Urothelium cell line (cell line): Measurements from ENCODE around the gene ASPM.
"Not testable (repeated sequence)": the region's sequence is repeated elsewhere in the genome, so short reads cannot be mapped to it uniquely, and the experiment has no call there.

Source experiments
- DNase-seq: peaks from one replicate; pipeline ENCODE4 v3.0.0; 2011; ENCODE audit warnings: low spot score, mixed read lengths
- FAIRE-seq: peaks from 2 replicates; lab custom pipeline; 2011; peaks lifted over from hg19 to GRCh38; lab: Jason Lieb, UNC

The ASPM gene

GRCh38 chr1:197092491-197093023 lies 53.9 kb downstream of the ASPM start:
- DNase-seq (no peak), FAIRE-seq (no peak)

GRCh38 chr1:197083474-197083873 lies 63.0 kb downstream of the ASPM start:
- DNase-seq: no peak

GRCh38 chr1:197081117-197081753 lies 65.2 kb downstream of the ASPM start:
- FAIRE-seq (no peak), DNase-seq (no peak)

More at GRCh38 chr1:197083474-197083873, 63.0 kb downstream of the ASPM start:
- FAIRE-seq: no peak

GRCh38 chr1:197080323-197080722 lies 66.1 kb downstream of the ASPM start:
- DNase-seq: no peak
- no peak for FAIRE-seq

- no peak for FAIRE-seq
Observed at GRCh38 chr1:197076585-197076984, 69.9 kb downstream of the ASPM start.

GRCh38 chr1:197073978-197074377 lies 72.5 kb downstream of the ASPM start:
- FAIRE-seq: no peak

More at GRCh38 chr1:197076585-197076984, 69.9 kb downstream of the ASPM start:
- no peak for DNase-seq

GRCh38 chr1:197067457-197067818 lies 79.0 kb downstream of the ASPM start:
- FAIRE-seq: no peak

More at GRCh38 chr1:197073978-197074377, 72.5 kb downstream of the ASPM start:
- no peak for DNase-seq

GRCh38 chr1:197066719-197067456 lies 79.6 kb downstream of the ASPM start, which contains the start of gene F13B:
Gene F13B (minus strand): TSS chr1:197067260. CDS start chr1:197067223, 37 bp downstream.
- FAIRE-seq (no peak), DNase-seq (no peak)

More at GRCh38 chr1:197067457-197067818, 79.0 kb downstream of the ASPM start:
- no peak for DNase-seq

- FAIRE-seq (no peak), DNase-seq (no peak)
Observed at GRCh38 chr1:197066277-197066676, 80.2 kb downstream of the ASPM start.

GRCh38 chr1:197065559-197065958 lies 80.9 kb downstream of the ASPM start:
- DNase-seq (no peak), FAIRE-seq (no peak)

- DNase-seq (no peak), FAIRE-seq (no peak)
Observed at GRCh38 chr1:197063212-197063611, 83.3 kb downstream of the ASPM start.

GRCh38 chr1:197062692-197063091 lies 83.8 kb downstream of the ASPM start:
- FAIRE-seq (no peak), DNase-seq (no peak)

- FAIRE-seq: no peak
- DNase-seq: no peak
Observed at GRCh38 chr1:197049100-197049499, 97.4 kb downstream of the ASPM start.

GRCh38 chr1:197042676-197043341 lies 103.7 kb downstream of the ASPM start:
- DNase-seq (no peak), FAIRE-seq (no peak)

- FAIRE-seq (no peak), DNase-seq (no peak)
Observed at GRCh38 chr1:197041486-197042353, 104.7 kb downstream of the ASPM start.

- FAIRE-seq (no peak), DNase-seq (no peak)
Observed at GRCh38 chr1:197036861-197037260, 109.6 kb downstream of the ASPM start.

GRCh38 chr1:197034631-197035339 lies 111.7 kb downstream of the ASPM start:
- not testable (repeated sequence) for DNase-seq, FAIRE-seq
